Measurements from ENCODE around the gene ZNF724.

GRCh38 chr19:23294141-23294540, 43.9 kb upstream of the ZNF724 start:
- no peak for TF ChIP-seq SMARCA5 (IDR thresholded peaks at IDR 0.05)
- TF ChIP-seq, protein P1, sequence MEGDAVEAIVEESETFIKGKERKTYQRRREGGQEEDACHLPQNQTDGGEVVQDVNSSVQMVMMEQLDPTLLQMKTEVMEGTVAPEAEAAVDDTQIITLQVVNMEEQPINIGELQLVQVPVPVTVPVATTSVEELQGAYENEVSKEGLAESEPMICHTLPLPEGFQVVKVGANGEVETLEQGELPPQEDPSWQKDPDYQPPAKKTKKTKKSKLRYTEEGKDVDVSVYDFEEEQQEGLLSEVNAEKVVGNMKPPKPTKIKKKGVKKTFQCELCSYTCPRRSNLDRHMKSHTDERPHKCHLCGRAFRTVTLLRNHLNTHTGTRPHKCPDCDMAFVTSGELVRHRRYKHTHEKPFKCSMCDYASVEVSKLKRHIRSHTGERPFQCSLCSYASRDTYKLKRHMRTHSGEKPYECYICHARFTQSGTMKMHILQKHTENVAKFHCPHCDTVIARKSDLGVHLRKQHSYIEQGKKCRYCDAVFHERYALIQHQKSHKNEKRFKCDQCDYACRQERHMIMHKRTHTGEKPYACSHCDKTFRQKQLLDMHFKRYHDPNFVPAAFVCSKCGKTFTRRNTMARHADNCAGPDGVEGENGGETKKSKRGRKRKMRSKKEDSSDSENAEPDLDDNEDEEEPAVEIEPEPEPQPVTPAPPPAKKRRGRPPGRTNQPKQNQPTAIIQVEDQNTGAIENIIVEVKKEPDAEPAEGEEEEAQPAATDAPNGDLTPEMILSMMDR (IDR thresholded peaks at IDR 0.05 in 2 of 3, conservative IDR thresholded peaks at IDR 0.05 in 1 of 3; ENCODE audit: control insufficient read depth in 2 of 3, extremely low read depth in 1 of 3, insufficient read depth in 1 of 3, low read depth in 3 of 3, low read length in 3 of 3), result no peak
- no peak for TF ChIP-seq FOXM1 (IDR thresholded peaks at IDR 0.05; ENCODE audit: low read depth, low read length)
- no peak for TF ChIP-seq EP300 (IDR thresholded peaks at IDR 0.05; ENCODE audit: borderline replicate concordance in 1 of 2, control insufficient read depth in 1 of 2, low read depth in 2 of 2, low read length in 2 of 2)
- TF ChIP-seq POLR2A (IDR thresholded peaks at IDR 0.05; ENCODE audit: low read depth, low read length), result no peak
- no peak for TF ChIP-seq PRDM15 (CRISPR knock-in tag; IDR thresholded peaks at IDR 0.05)
- TF ChIP-seq BCL11A (IDR thresholded peaks at IDR 0.05; ENCODE audit: low read depth, low read length), result no peak
- TF ChIP-seq JUNB (IDR thresholded peaks at IDR 0.05), result no peak
- no peak for TF ChIP-seq TARDBP (IDR thresholded peaks at IDR 0.05; ENCODE audit: borderline replicate concordance)
- TF ChIP-seq, protein P2, sequence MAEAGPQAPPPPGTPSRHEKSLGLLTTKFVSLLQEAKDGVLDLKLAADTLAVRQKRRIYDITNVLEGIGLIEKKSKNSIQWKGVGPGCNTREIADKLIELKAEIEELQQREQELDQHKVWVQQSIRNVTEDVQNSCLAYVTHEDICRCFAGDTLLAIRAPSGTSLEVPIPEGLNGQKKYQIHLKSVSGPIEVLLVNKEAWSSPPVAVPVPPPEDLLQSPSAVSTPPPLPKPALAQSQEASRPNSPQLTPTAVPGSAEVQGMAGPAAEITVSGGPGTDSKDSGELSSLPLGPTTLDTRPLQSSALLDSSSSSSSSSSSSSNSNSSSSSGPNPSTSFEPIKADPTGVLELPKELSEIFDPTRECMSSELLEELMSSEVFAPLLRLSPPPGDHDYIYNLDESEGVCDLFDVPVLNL (IDR thresholded peaks at IDR 0.05; ENCODE audit: low read depth, low read length), result no peak
- TF ChIP-seq CHD1 (IDR thresholded peaks at IDR 0.05; ENCODE audit: low read depth, low read length), result no peak
